Spinal cord (tissue), 10 donors: Measurements from ENCODE around the gene ZNF516. TPM values are rescaled to one million over a fixed set of nuclear protein-coding genes. Genes with fewer than 3 reads are reported as not detected.

Experiments
- DNase-seq, 6 donors: peaks; one replicate each; pipeline versions ENCODE4 v3.0.0 to v3.0.0-alpha.2; 2013 to 2015; ENCODE audit warnings: low spot score in 6 of 6, low read depth in 4 of 6
- H3K27ac ChIP-seq: one replicate; pipeline ENCODE4 v1.5.1; 2013; ENCODE audit warnings: low read depth, low read length, control low read depth
- H3K27me3 ChIP-seq: one replicate; pipeline ENCODE4 v1.6.1; 2013; ENCODE audit warnings: low read length; ENCODE audit not compliant: control insufficient read depth, insufficient read depth
- H3K36me3 ChIP-seq: one replicate; pipeline ENCODE4 v1.6.1; 2013; ENCODE audit warnings: low read length; ENCODE audit not compliant: control insufficient read depth, insufficient read depth
- H3K4me1 ChIP-seq: one replicate; pipeline ENCODE4 v1.6.1; 2013; ENCODE audit warnings: low read length; ENCODE audit not compliant: control insufficient read depth, insufficient read depth
- H3K4me3 ChIP-seq: one replicate; pipeline ENCODE4 v1.5.1; 2013; ENCODE audit warnings: low read depth, low read length, control low read depth
- H3K9me3 ChIP-seq: one replicate; pipeline ENCODE4 v1.6.1; 2013; ENCODE audit warnings: low read length; ENCODE audit not compliant: control insufficient read depth, insufficient read depth
- WGBS: methylation state at CpG from one replicate; pipeline ENCODE4 v1.1.5; 2013; ENCODE audit warnings: missing lambda C conversion rate; ENCODE audit not compliant: insufficient coverage; 5-methylcytosine and 5-hydroxymethylcytosine counted together
- polyA plus RNA-seq, 2 donors: library from polyadenylated mRNA; unstranded; fragments of 120-200 nt; gene quantifications; one replicate each; pipeline ENCODE4 v1.2.1, GENCODE V29; 2013; ENCODE audit not compliant: insufficient read length in 2 of 2
- total RNA-seq, 2 donors: library from RNA; depleted of rRNA in 1 of 2; stranded (reverse); fragments of 120-200 nt in 1 of 2; fragments of >200 nt in 1 of 2; gene quantifications; one replicate each; pipeline versions ENCODE4 v1.2.3 to v1.2.4, GENCODE V29; 2013 to 2014
- donor health status: healthy.

The ZNF516 gene
- total and polyA plus RNA-seq, 4 donors, result 25.1 to 33.8 (median 28.0) TPM

GRCh38 chr18:76420898-76421684, 74.0 kb downstream of the ZNF516 start:
- no peak for DNase-seq
- 65% methylated on average over 7 of the region's 13 CpGs for WGBS
- Histone ChIP-seq H3K27me3 (no peaks in the 10 kb centered on the region), H3K36me3 (peaks cover 6% of the 10 kb centered on the region), H3K9me3 (no peaks in the 10 kb centered on the region), H3K4me3 (no peak overlapping the region), H3K4me1 (peaks cover 15% of the 10 kb centered on the region), H3K27ac (no peak overlapping the region)

- H3K4me1 ChIP-seq, result peaks cover 21% of the 10 kb centered on the region
- H3K27me3 ChIP-seq, result no peaks in the 10 kb centered on the region
- DNase-seq, result no peak
- H3K9me3 ChIP-seq, result no peaks in the 10 kb centered on the region
- WGBS, result 89% methylated on average over 3 of the region's 3 CpGs
- no peak overlapping the region for H3K27ac ChIP-seq
- peaks cover 6% of the 10 kb centered on the region for H3K36me3 ChIP-seq
- H3K4me3 ChIP-seq, result no peak overlapping the region
Observed at GRCh38 chr18:76419811-76420210, 75.2 kb downstream of the ZNF516 start.

- peaks cover 27% of the 10 kb centered on the region for H3K4me1 ChIP-seq
- H3K9me3 ChIP-seq, result no peaks in the 10 kb centered on the region
- peak overlapping the region; percentile 73 for H3K27ac ChIP-seq
- H3K4me3 ChIP-seq, result peak overlapping the region; percentile 27
- DNase-seq, result peak in 2 of 6 donors; percentile 70
- H3K36me3 ChIP-seq, result peaks cover 6% of the 10 kb centered on the region
- no peaks in the 10 kb centered on the region for H3K27me3 ChIP-seq
- WGBS, result 20% methylated on average over 6 of the region's 9 CpGs
Observed at GRCh38 chr18:76416911-76417310, 78.1 kb downstream of the ZNF516 start.

- WGBS, result 80% methylated on average over 10 of the region's 17 CpGs
Observed at GRCh38 chr18:76414936-76415621, 80.0 kb downstream of the ZNF516 start.

GRCh38 chr18:76412818-76413565, 82.0 kb downstream of the ZNF516 start:
- Histone ChIP-seq H3K27me3 (no peaks in the 10 kb centered on the region), H3K4me3 (no peak overlapping the region), H3K36me3 (peaks cover 3% of the 10 kb centered on the region), H3K4me1 (peaks cover 22% of the 10 kb centered on the region), H3K9me3 (no peaks in the 10 kb centered on the region), H3K27ac (no peak overlapping the region)
- DNase-seq, result no peak
- WGBS, result 95% methylated on average over 9 of the region's 19 CpGs

More at GRCh38 chr18:76414936-76415621, 80.0 kb downstream of the ZNF516 start:
- no peak overlapping the region for H3K4me3 ChIP-seq
- H3K4me1 ChIP-seq, result peaks cover 22% of the 10 kb centered on the region
- H3K36me3 ChIP-seq, result peaks cover 3% of the 10 kb centered on the region
- no peak overlapping the region for H3K27ac ChIP-seq
- no peaks in the 10 kb centered on the region for H3K27me3 ChIP-seq
- no peak for DNase-seq
- no peaks in the 10 kb centered on the region for H3K9me3 ChIP-seq

- H3K27me3 ChIP-seq, result no peaks in the 10 kb centered on the region
- H3K36me3 ChIP-seq, result peaks cover 3% of the 10 kb centered on the region
- no peak for DNase-seq
- H3K4me3 ChIP-seq, result no peak overlapping the region
- peaks cover 22% of the 10 kb centered on the region for H3K4me1 ChIP-seq
- no peak overlapping the region for H3K27ac ChIP-seq
- H3K9me3 ChIP-seq, result no peaks in the 10 kb centered on the region
- WGBS, result 76% methylated on average over 15 of the region's 21 CpGs
Observed at GRCh38 chr18:76412010-76412817, 82.8 kb downstream of the ZNF516 start.

- Histone ChIP-seq H3K36me3 (peaks cover 5% of the 10 kb centered on the region), H3K4me3 (no peak overlapping the region), H3K4me1 (peaks cover 21% of the 10 kb centered on the region), H3K27me3 (no peaks in the 10 kb centered on the region), H3K9me3 (no peaks in the 10 kb centered on the region), H3K27ac (no peak overlapping the region)
- 90% methylated on average over 8 of the region's 11 CpGs for WGBS
- DNase-seq, result peak in 1 of 6 donors; percentile 68
Observed at GRCh38 chr18:76410660-76411417, 84.2 kb downstream of the ZNF516 start.

GRCh38 chr18:76410033-76410432, 85.0 kb downstream of the ZNF516 start:
- 82% methylated on average over 5 of the region's 5 CpGs for WGBS
- Histone ChIP-seq H3K9me3 (no peaks in the 10 kb centered on the region), H3K4me3 (no peak overlapping the region), H3K27ac (no peak overlapping the region), H3K4me1 (peaks cover 16% of the 10 kb centered on the region), H3K36me3 (peaks cover 11% of the 10 kb centered on the region), H3K27me3 (no peaks in the 10 kb centered on the region)
- DNase-seq, result no peak
